Vagina (tissue), 2 donors: ENCODE data around the gene TMEM266. TPM values are rescaled to one million over a fixed set of nuclear protein-coding genes. Genes with fewer than 3 reads are reported as not detected.

Source experiments
- DNase-seq, 2 donors: peaks; one replicate each; pipeline ENCODE4 v3.0.0-alpha.2; 2017; ENCODE audit errors: extremely low spot score in 2 of 2
- H3K27ac ChIP-seq: fragments of 200-600 bp; sonication (generic); one replicate; pipeline ENCODE4 v1.5.1; 2019
- H3K27me3 ChIP-seq: fragments of 200-600 bp; sonication (generic); one replicate; pipeline ENCODE4 v1.5.1; 2019
- H3K36me3 ChIP-seq, 2 donors: fragments of 200-600 bp; sonication (generic); one replicate each; pipeline ENCODE4 v1.5.1; 2017 to 2019
- H3K4me1 ChIP-seq: fragments of 200-600 bp; sonication (generic); one replicate; pipeline ENCODE4 v1.5.1; 2019
- H3K4me3 ChIP-seq, 2 donors: fragments of 200-600 bp; sonication (generic); 1 replicate in 1 of 2; 2 replicates in 1 of 2; pipeline ENCODE4 v1.5.1; 2016 to 2019
- H3K9me3 ChIP-seq: fragments of 200-600 bp; sonication (generic); one replicate; pipeline ENCODE4 v1.5.1; 2019
- CTCF ChIP-seq, 3 experiments: fragments of 450-650 bp in 2 of 3; fragments of 200-600 bp in 1 of 3; sonication (generic) in 1 of 3; IDR thresholded peaks; one replicate each; pipeline ENCODE4 v1.5.1; 2017 to 2019; ENCODE audit warnings: antibody characterized with exemption in 3 of 3, mild to moderate bottlenecking in 2 of 3, moderate library complexity in 2 of 3
- POLR2A ChIP-seq, 2 donors: fragments of 450-650 bp; IDR thresholded peaks; one replicate each; pipeline ENCODE4 v1.6.1; 2017; ENCODE audit warnings: antibody characterized with exemption in 2 of 2, mild to moderate bottlenecking in 2 of 2, moderate library complexity in 2 of 2
- POLR2AphosphoS5 ChIP-seq, 2 donors: sonication (generic); formaldehyde crosslinking; IDR thresholded peaks; one replicate each; pipeline ENCODE4 v1.9.0; 2017; ENCODE audit warnings: antibody characterized with exemption in 2 of 2, mild to moderate bottlenecking in 2 of 2, low read depth in 1 of 2; ENCODE audit not compliant: insufficient read depth in 1 of 2
- intact Hi-C: fragments of 100-400 bp; cut with DNase I; formaldehyde crosslinking; loops from one replicate; pipeline ENCODE4 v1.15.1; 2023
- total RNA-seq: library from RNA; depleted of rRNA; stranded (reverse); fragments of >200 nt; gene quantifications from one replicate; pipeline ENCODE4 v1.2.3, GENCODE V29; 2016

Gene TMEM266
- total RNA-seq, 1 donor from 2014 or later = not detected

GRCh38 chr15:76176487-76177085, 116.8 kb downstream of the TMEM266 start:
- H3K4me3 ChIP-seq = no peak overlapping the region
- no peak for TF ChIP-seq POLR2A (IDR thresholded peaks at IDR 0.05)
- TF ChIP-seq POLR2AphosphoS5 (IDR thresholded peaks at IDR 0.05; ENCODE audit: insufficient read depth in 1 of 2, low read depth in 1 of 2) = no peak
- no peak for TF ChIP-seq CTCF (IDR thresholded peaks at IDR 0.05)
- H3K4me1 ChIP-seq = peaks cover 11% of the 10 kb centered on the region
- no peaks in the 10 kb centered on the region for H3K9me3 ChIP-seq
- H3K27ac ChIP-seq = no peak overlapping the region
- no peaks in the 10 kb centered on the region for H3K27me3 ChIP-seq
- H3K36me3 ChIP-seq = no peaks in the 10 kb centered on the region
- intact Hi-C loops = no loop called here
- DNase-seq = no peak

GRCh38 chr15:76177491-76178040, 117.8 kb downstream of the TMEM266 start:
- Histone ChIP-seq H3K27me3 (no peaks in the 10 kb centered on the region), H3K36me3 (no peaks in the 10 kb centered on the region), H3K27ac (peak overlapping the region; percentile 14), H3K9me3 (no peaks in the 10 kb centered on the region), H3K4me3 (no peak overlapping the region), H3K4me1 (peaks cover 11% of the 10 kb centered on the region)
- no peak for DNase-seq
- TF ChIP-seq CTCF (IDR thresholded peaks at IDR 0.05) = no peak
- peak; percentile 65 to 70 for TF ChIP-seq POLR2AphosphoS5 (IDR thresholded peaks at IDR 0.05; ENCODE audit: insufficient read depth in 1 of 2, low read depth in 1 of 2)
- no peak for TF ChIP-seq POLR2A (IDR thresholded peaks at IDR 0.05)
- intact Hi-C loops = no loop called here

GRCh38 chr15:76178296-76179000, 118.7 kb downstream of the TMEM266 start:
- H3K27me3 ChIP-seq = no peaks in the 10 kb centered on the region
- TF ChIP-seq POLR2A (IDR thresholded peaks at IDR 0.05) (no peak), POLR2AphosphoS5 (IDR thresholded peaks at IDR 0.05; ENCODE audit: insufficient read depth in 1 of 2, low read depth in 1 of 2) (no peak), CTCF (IDR thresholded peaks at IDR 0.05) (no peak)
- H3K4me1 ChIP-seq = peaks cover 11% of the 10 kb centered on the region
- H3K36me3 ChIP-seq = no peaks in the 10 kb centered on the region
- intact Hi-C loops = no loop called here
- H3K9me3 ChIP-seq = no peaks in the 10 kb centered on the region
- H3K4me3 ChIP-seq = no peak overlapping the region
- peak overlapping the region; percentile 14 for H3K27ac ChIP-seq
- no peak for DNase-seq

DNA sequence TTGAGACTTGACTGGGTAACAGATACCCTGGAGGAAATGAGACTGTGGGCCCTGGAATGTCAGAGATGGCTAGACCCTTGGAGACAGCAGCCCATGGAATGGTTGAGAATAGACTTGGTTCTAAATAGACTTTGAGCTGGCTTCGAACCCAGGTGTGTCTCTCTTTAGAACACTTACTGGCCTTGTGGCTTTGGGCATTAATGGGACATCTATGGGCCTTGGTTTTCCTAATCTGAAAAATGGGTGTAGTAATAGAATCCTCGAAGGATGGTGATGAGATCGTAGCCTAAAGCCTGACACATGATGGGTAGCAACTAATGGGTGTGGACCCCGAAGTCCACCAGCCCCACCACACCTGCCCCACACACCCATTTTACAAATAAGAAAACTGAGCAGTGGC, 119.2 kb downstream of the TMEM266 start:
- no peak overlapping the region for H3K27ac ChIP-seq
- peaks cover 16% of the 10 kb centered on the region for H3K4me1 ChIP-seq
- no peaks in the 10 kb centered on the region for H3K36me3 ChIP-seq
- DNase-seq = no peak
- H3K4me3 ChIP-seq = no peak overlapping the region
- H3K9me3 ChIP-seq = no peaks in the 10 kb centered on the region
- H3K27me3 ChIP-seq = no peaks in the 10 kb centered on the region
- intact Hi-C loops = no loop called here
- TF ChIP-seq CTCF (IDR thresholded peaks at IDR 0.05) = no peak
- no peak for TF ChIP-seq POLR2AphosphoS5 (IDR thresholded peaks at IDR 0.05; ENCODE audit: insufficient read depth in 1 of 2, low read depth in 1 of 2)
- TF ChIP-seq POLR2A (IDR thresholded peaks at IDR 0.05) = no peak

DNA sequence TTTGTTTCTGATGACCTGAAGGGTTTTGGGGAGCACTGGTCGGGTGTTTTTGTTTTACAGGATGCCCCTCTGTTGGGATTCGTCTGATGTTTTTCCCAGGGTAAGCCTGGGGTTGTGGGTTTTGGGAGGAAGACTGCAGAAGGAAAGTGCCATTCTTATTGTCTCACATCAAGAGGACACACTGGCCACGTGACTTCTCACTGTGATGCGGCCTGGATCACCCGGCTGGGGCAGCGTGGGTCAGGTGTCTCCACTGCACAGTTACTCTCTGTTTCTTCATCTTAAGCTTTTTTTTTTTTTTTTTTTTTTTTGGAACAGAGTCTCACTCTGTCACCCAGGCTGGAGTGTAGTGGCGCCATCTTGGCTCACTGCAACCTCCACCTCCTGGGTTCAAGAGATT, 120.5 kb downstream of the TMEM266 start:
- no peak for DNase-seq
- peaks cover 26% of the 10 kb centered on the region for H3K4me1 ChIP-seq
- H3K36me3 ChIP-seq = no peaks in the 10 kb centered on the region
- no peak overlapping the region for H3K27ac ChIP-seq
- H3K9me3 ChIP-seq = no peaks in the 10 kb centered on the region
- TF ChIP-seq CTCF (IDR thresholded peaks at IDR 0.05) (no peak), POLR2A (IDR thresholded peaks at IDR 0.05) (no peak), POLR2AphosphoS5 (IDR thresholded peaks at IDR 0.05; ENCODE audit: insufficient read depth in 1 of 2, low read depth in 1 of 2) (no peak)
- H3K27me3 ChIP-seq = no peaks in the 10 kb centered on the region
- no peak overlapping the region for H3K4me3 ChIP-seq
- intact Hi-C loops = no loop called here
